HG03432 (cell line): ENCODE measurements around the gene KCNIP1.
"Not testable (repeated sequence)": the region's sequence is repeated elsewhere in the genome, so short reads cannot be mapped to it uniquely, and the experiment has no call there.

Experiments used
- ATAC-seq: cut with Tn5 transposase; IDR thresholded peaks from one replicate; pipeline ENCODE4 v1.9.1; 2021; ENCODE audit warnings: mild to moderate bottlenecking, moderate library complexity; ENCODE audit not compliant: unreplicated experiment

The KCNIP1 gene

GRCh38 chr5:170745481-170746071 lies 241.8 kb downstream of the KCNIP1 start:
- ATAC-seq, result peak; percentile 35

- ATAC-seq, result no peak
These were observed 242.5 kb downstream of the KCNIP1 start for GRCh38 chr5:170746075-170746960.

GRCh38 chr5:170746961-170747340 lies 243.1 kb downstream of the KCNIP1 start:
- no peak for ATAC-seq

- no peak for ATAC-seq
These were observed 243.5 kb downstream of the KCNIP1 start for GRCh38 chr5:170747357-170747756.

- no peak for ATAC-seq
These were observed 244.0 kb downstream of the KCNIP1 start for GRCh38 chr5:170747851-170748250.

GRCh38 chr5:170748951-170749471 lies 245.2 kb downstream of the KCNIP1 start:
- no peak for ATAC-seq

- no peak for ATAC-seq
These were observed 246.2 kb downstream of the KCNIP1 start for GRCh38 chr5:170749911-170750431.

- no peak for ATAC-seq
These were observed 247.0 kb downstream of the KCNIP1 start for GRCh38 chr5:170750791-170751190.

- no peak for ATAC-seq
These were observed 247.8 kb downstream of the KCNIP1 start for GRCh38 chr5:170751631-170752030.

- no peak for ATAC-seq
These were observed 248.7 kb downstream of the KCNIP1 start for GRCh38 chr5:170752257-170753215.

GRCh38 chr5:170753311-170753710 lies 249.5 kb downstream of the KCNIP1 start:
- no peak for ATAC-seq

GRCh38 chr5:170754508-170754907 lies 250.7 kb downstream of the KCNIP1 start:
- not testable (repeated sequence) for ATAC-seq

- no peak for ATAC-seq
These were observed 252.0 kb downstream of the KCNIP1 start for GRCh38 chr5:170755679-170756456.

- ATAC-seq, result no peak
These were observed 252.9 kb downstream of the KCNIP1 start for GRCh38 chr5:170756691-170757090.

- peak; percentile 89 for ATAC-seq
These were observed 253.4 kb downstream of the KCNIP1 start for GRCh38 chr5:170757182-170757601.

GRCh38 chr5:170757669-170758068 lies 253.8 kb downstream of the KCNIP1 start:
- no peak for ATAC-seq

GRCh38 chr5:170758481-170758880 lies 254.7 kb downstream of the KCNIP1 start:
- ATAC-seq, result no peak

GRCh38 chr5:170760113-170760512 lies 256.3 kb downstream of the KCNIP1 start:
- no peak for ATAC-seq

- ATAC-seq, result no peak
These were observed 257.4 kb downstream of the KCNIP1 start for GRCh38 chr5:170761048-170761707.
